MV-4-11 (cell line): ENCODE measurements around the gene BEX2.
"Not testable (repeated sequence)": the region's sequence is repeated elsewhere in the genome, so short reads cannot be mapped to it uniquely, and the experiment has no call there.

Experiments
- DNase-seq: peaks from one replicate; lab custom pipeline; 2025; lab: John Stamatoyannopoulos, UW

The BEX2 gene

GRCh38 chrX:103310555-103311398 lies at the start of gene BEX2:
Gene BEX2 (minus strand): TSS chrX:103310990. CDS start chrX:103309976, 1,014 bp downstream.
- no peak for DNase-seq

GRCh38 chrX:103360092-103360491 lies 49.3 kb upstream of the BEX2 start:
- DNase-seq = no peak

GRCh38 chrX:103359605-103360004 lies 48.8 kb upstream of the BEX2 start:
- not testable (repeated sequence) for DNase-seq

- no peak for DNase-seq
Measured at GRCh38 chrX:103357871-103358270, 47.1 kb upstream of the BEX2 start.

DNA sequence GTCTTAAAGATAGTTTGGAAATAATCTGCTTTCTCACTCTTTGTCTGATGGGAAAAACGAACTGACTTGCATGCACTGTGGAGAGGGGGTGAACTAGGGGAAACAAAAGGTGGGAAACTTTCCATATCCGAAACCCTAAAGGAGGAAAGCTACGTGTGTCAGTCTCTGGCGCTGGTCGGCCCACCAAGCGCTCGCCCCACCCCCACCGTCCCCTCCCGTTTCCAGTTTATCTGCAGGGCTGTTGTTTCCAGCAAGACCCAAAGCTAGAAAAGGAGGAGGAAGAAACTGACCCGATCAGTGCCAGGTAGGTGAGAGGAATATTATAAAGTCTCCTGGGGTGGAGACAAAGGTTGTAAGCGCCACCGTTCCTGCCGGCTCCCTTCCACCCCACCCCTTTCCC lies 46.1 kb upstream of the BEX2 start:
- DNase-seq = no peak

DNA sequence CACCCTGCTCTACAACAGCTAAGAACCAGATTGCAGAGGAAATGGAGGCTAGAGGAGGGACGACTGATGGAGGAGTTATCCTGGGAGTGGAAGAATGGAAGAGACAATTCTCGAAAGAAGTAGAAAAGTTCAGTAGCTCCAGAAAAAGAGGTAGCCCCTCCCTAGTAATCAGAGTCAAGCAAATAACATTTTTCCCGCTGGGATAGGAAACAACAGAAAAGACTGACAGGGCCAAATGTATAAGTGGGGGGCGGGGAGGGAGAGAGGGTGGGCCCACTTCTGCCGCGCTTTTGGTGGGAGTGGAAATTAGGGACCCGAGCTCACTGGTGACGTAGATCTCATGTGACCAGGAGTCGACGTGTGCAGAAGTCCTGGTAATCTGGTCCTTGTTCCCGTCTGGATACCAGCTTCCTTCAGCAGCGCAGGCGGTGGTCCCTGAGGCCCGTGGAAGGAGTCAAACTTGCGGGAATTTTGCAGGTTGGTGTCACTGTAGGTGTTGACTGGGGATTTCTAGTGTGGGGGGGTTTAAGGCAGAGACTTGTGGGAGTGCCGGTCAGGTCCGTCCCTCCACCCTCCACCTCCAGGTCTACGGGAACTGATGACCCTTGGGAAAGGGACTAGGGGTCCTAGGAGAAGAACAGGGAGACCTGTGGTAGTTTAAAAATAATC lies 45.5 kb upstream of the BEX2 start, which contains the start of gene TCEAL9:
TCEAL9 (plus strand) TSS at position 377 of the 669 bp plus-strand sequence. CDS start 1,179 bp downstream, outside the sequence.
- DNase-seq = no peak

- DNase-seq = no peak
Measured at GRCh38 chrX:103347682-103348397, 37.0 kb upstream of the BEX2 start.

DNA sequence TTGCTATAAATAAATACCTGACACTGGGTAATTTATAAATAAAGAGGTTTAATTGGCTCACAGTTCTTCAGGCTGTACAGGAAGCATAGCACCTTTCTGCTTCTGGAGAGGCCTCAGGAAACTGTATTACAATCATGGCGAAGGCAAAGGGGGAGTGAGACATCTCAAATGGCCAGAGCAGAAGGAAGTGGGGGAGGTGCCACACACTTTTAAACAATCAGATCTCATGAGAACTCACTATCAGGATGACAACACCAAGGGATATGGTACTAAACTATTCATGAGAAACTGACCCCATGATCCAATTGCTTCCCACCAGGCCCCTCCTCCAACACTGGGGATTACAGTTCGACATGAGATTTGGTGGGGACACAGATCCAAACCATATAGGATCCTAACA lies 33.8 kb upstream of the BEX2 start:
- no peak for DNase-seq

- peak; percentile 9 for DNase-seq
Measured at GRCh38 chrX:103343105-103343504, 32.3 kb upstream of the BEX2 start.

GRCh38 chrX:103338663-103339062 lies 27.9 kb upstream of the BEX2 start:
- no peak for DNase-seq

GRCh38 chrX:103330681-103331288 lies 20.0 kb upstream of the BEX2 start:
- DNase-seq = no peak

- no peak for DNase-seq
Measured at GRCh38 chrX:103329991-103330390, 19.2 kb upstream of the BEX2 start, which contains the start of gene TCEAL7. Gene TCEAL7 (plus strand): TSS chrX:103330239. CDS start chrX:103331404, 1,165 bp downstream.

- DNase-seq = no peak
Measured at GRCh38 chrX:103311399-103311780, 600 bp upstream of the BEX2 start.

DNA sequence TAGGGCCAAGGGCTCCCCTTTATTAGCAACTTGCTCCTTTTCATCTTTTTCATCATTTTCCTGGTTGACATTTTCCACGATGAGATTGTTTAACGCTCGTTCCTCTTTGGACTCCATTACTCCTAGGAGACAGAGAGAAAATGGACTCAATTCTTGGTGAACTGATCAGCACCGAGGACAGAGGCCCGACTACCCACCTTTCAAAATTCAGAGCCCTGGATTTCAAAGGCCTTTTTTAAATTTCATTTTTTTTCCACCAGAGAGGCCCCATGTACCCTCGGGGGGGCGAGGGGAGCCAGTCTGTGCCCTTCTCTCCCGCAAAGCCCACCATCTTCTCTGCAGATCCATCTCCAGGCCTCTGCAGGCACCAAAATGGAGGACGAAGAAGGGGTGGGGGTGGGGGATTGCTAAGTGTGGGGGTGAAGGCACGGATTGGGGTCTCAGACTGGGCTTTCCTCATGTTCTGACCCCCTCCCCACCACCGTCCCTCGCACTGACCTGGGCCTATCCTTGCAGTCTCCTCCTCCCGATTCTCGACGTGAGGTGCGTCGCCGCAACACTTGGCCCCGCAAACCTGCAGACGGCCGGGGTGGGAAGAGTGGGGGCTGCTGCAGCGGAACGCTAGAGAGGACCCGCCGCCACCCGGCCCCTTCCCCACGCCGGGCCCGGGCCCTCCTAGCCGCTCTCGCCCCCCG lies 783 bp downstream of the BEX2 start:
- no peak for DNase-seq

DNA sequence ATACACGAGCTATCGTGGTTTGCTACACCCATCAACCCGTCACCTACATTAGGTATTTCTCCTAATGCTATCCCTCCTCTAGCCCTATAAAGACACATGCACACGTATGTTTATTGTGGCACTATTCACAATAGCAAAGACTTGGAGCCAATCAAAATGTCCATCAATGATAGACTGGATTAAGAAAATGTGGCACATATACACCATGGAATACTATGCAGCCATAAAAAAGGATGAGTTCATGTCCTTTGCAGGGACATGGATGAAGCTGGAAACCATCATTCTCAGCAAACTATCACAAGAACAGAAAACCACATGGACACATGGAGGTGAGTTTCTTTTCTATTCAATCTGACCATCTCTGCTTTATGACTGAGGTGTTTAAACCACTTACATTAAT lies 5.1 kb downstream of the BEX2 start:
- not testable (repeated sequence) for DNase-seq

- DNase-seq = no peak
Measured at GRCh38 chrX:103304705-103305104, 6.1 kb downstream of the BEX2 start.

GRCh38 chrX:103293118-103293517 lies 17.7 kb downstream of the BEX2 start:
- no peak for DNase-seq

- DNase-seq = no peak
Measured at GRCh38 chrX:103279624-103280023, 31.2 kb downstream of the BEX2 start.

GRCh38 chrX:103276581-103277002 lies 34.2 kb downstream of the BEX2 start, which contains the start of gene TCEAL5:
Gene TCEAL5 (minus strand): TSS chrX:103276750. CDS start chrX:103274563, 2,187 bp downstream.
- no peak for DNase-seq

- no peak for DNase-seq
Measured at GRCh38 chrX:103275947-103276567, 34.7 kb downstream of the BEX2 start.

- no peak for DNase-seq
Measured at GRCh38 chrX:103274284-103274683, 36.5 kb downstream of the BEX2 start.
